Measurements from ENCODE around the gene UCKL1.
"Not testable (repeated sequence)": the region's sequence is repeated elsewhere in the genome, so short reads cannot be mapped to it uniquely, and the experiment has no call there.

UCKL1 gene

GRCh38 chr20:63972312-63973159, 16.3 kb upstream of the UCKL1 start:
- no peak for DNase-seq

DNA sequence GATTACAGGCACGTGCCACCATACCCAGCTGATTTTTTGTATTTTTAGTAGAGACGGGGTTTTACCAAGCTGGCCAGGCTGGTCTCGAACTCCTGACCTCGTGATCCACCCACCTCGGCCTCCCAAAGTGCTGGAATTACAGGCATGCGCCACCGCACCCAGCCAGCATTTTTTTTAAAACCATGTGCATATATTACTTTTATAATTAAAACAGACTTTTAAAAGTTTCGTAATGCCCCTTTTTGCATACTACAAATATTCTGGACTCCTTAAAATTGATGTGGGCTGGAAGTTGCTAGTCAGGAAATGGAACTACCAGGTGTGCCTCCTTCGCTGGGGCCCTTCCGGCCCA, 15.7 kb upstream of the UCKL1 start:
- not testable (repeated sequence) for DNase-seq

GRCh38 chr20:63970714-63971431, 14.7 kb upstream of the UCKL1 start:
- DNase-seq, result no peak

DNA sequence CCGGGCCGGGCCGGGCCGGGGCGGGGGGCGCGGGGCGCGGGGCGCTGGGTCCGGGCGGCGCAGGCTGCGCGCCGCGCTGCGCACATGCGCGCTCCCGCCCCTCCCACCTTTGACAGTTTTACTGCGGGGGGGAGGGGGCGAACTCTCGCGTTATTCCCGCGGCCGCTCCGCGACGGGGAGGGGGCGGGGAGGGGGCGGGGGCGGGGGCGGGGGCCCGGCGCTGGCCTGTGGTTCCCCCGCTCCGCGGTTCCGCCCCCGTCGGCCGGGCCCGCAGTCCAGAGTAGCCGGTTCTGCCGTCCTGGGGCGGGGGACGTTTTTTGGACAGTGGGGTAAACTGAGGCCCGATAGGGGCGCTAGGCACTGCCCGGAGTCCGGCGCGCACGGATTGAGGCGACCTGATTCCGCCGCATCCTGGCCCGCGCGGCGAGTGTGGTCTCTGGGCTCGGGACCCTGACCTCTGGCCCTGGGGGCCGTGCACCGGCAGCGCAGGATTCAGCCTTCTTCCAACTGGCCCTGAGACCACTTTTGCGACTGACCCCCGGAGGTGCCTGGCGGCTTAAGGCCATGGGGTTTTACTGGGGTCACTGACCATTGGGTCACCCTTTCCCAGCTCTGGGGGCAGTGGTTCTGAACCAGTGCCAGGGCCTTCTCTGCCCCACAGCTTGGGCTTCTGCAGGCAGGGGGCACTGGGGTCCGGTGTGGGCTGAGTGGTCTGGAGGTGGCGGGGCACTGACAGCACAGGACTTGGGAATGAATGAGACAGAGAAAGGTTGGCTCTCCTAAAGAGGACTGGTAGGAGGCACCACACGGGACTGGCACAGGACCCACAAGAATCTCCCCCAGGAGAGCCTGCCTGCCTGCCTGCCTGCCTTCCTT, 13.9 kb upstream of the UCKL1 start, which contains the start of gene ZNF512B:
ZNF512B (minus strand) TSS at position 93 of the 876 bp plus-strand sequence. CDS start 1,980 bp downstream, outside the sequence.
- DNase-seq, result peak; percentile 84

- peak; percentile 51 for DNase-seq
Measured at GRCh38 chr20:63968928-63969760, 12.9 kb upstream of the UCKL1 start.

DNA sequence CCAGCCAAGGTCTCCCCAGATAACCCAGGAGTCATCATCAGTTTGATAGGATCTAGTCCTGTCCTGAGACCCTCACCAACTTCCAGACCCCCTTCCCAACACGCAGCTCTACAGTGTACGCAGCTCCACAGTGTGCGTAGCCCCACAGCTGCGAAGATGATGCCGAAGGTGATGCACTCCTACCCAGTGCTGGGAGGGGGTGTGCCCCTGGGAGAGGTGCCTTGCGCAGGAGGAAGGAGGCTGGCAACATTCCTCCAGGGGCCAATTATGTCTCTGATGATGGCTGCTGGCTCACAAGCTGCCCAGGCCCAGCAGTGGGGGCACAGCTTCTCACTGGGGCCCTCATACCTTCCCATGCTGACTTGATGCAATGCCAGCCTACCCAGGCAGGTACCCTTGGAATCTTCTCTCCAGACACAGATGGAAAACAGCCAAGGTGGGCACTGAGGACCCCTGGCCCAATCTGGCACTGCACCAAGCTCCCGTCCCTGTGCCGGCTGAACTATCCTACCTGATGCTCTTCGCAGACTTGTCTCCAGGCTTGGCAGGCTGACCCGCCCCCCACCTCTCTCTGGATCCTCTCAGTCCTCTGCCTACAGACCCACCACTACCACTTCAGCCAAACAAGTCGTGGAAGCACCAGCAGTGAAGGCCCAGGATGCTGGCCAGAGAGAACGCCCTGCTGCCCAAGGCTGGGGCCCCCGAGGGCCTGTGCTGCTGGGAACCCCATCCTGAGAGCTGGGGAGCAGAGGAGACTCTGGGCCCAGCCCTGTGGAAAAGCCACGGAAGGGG, 12.1 kb upstream of the UCKL1 start:
- no peak for DNase-seq

DNA sequence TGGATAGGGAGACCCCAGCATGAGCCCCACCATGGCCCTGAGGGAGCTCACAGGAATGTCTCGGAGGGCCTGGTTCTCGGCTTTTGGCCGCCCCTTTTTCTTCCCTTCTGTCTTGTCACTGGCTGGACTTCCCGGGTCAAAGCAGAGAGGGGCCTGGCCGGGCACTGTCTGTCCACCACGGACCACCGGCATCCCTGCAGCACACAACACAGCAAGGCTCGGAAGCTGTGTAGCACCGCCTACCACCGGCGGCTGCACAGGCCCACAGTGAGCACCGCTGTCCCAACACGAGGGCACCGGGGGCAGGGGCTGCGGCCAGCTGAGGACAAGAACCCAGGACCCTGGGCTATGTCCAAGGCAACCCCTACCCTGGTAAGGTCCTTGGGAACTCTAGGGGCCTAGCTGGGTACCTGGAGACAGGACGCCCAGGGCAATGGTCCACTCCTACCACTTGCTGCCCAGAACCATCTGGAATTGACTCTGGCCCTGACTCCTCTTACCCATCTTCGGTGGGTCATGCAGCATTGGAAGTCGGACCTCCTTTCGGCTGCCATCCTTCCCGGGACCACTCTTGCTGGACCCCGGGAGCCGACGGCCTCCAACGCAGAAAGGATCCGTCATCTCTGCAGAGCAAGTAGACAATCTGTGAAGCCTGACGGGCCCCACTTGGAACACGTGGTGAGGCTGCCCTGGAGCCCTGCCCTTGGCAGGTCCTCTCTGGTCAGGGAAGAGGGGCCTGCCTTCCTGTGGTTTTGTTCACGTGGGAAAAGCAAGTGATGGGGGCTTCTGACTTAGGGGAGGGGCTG, 11.3 kb upstream of the UCKL1 start:
- no peak for DNase-seq

DNA sequence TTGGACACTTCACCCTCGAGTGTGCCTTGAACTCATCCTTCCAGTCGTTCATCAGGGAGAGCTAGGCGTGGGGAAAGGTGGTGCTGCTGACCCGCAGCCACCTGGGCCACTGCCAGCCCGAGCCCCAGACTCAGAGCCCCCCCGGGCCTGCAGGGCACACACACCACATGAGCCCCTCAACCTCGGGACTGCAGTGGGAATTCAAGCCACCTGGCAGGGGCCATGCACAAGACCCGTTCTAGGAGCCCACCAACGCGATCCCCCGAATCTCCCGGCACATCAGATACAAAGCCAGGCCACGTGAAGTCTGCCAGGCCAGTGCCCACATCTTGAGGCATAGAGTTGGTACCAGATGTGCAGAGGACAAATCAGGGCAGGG, 10.7 kb upstream of the UCKL1 start:
- no peak for DNase-seq

- DNase-seq, result no peak
Measured at GRCh38 chr20:63966172-63966943, 10.1 kb upstream of the UCKL1 start.

DNA sequence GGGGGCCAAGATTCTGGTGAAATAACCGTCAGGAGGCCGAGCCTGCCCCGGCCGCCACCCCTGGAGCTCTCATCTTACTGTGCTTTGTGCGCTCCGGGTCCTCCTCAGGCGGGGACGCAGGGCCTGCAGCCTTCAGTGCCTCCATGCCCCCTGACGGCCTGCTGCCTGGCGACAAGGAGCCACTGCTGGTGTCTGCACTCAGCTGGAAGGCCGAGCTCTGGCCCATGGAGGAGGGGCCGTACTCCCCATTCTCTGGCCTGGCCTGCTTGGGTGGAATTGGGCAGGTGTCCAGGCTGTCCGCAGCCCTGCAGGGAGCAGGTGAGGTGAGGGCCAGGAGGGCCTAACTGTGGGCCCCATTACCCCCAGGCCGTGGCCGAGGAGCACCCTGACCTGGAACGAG, 8.2 kb upstream of the UCKL1 start:
- DNase-seq, result no peak

DNA sequence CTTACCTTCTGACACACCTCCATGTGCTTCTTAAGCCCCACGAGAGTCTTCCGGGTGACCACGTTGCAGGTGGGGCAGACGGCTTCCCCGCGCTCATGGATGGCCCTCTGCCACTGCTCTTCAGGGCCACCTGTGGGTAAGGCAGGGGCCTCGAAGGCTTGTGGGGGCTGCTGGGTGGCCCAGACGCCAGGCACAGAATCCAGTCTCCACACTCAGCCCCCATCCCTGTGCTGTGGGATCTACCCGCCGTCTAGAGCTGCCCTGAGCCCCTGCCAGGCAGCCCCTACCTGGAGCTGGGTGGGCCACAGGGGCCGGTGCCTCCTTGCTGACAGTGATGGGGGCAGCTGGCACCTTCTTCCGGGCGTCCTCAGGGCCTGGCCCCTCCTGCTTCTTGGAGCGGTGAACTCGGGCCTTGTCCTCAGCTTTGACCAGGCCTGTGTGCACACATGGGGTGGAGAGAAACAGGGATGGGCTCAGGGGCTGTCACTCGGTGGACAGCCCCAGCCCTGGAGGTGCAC, 7.6 kb upstream of the UCKL1 start:
- no peak for DNase-seq

GRCh38 chr20:63963348-63963741, 7.1 kb upstream of the UCKL1 start:
- DNase-seq, result no peak

- no peak for DNase-seq
Measured at GRCh38 chr20:63962426-63963347, 6.5 kb upstream of the UCKL1 start.

DNA sequence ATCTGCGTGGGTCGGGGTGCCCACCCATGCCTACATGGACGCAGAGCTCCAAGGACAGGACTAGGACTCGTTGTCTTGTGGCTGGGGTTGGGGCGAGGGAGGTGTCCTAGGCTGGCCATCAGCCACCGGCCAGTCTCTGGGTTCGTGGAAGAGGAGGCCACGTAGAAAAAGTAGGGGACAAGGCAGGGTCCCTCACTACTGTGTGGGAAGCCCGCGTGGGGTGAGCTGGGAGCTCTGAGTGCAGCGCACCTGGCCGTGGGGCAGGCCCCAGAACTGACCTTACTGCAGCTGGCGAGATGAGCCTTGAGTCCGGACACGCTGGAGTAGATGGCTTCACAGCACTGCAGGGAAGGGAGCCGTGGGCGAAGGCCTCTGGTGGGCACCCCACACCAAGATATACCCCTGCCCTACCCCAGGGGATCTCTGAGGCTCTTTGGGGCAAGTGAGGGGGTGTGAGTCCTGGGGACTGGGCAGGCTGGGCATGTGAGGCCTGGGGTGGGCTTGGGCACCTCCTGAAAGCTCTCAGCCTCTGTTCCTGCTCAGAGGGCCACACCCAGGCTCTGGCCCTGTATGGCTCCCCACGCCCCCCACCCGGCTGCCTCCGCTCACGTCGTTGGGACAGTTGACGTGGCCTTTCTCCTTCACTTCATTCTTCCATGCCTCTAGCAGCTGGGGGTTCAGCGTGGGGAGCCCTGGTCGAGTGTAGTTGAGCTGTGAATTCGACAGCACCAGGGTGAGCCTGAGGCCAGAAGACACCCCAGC, 5.6 kb upstream of the UCKL1 start:
- DNase-seq, result no peak

DNA sequence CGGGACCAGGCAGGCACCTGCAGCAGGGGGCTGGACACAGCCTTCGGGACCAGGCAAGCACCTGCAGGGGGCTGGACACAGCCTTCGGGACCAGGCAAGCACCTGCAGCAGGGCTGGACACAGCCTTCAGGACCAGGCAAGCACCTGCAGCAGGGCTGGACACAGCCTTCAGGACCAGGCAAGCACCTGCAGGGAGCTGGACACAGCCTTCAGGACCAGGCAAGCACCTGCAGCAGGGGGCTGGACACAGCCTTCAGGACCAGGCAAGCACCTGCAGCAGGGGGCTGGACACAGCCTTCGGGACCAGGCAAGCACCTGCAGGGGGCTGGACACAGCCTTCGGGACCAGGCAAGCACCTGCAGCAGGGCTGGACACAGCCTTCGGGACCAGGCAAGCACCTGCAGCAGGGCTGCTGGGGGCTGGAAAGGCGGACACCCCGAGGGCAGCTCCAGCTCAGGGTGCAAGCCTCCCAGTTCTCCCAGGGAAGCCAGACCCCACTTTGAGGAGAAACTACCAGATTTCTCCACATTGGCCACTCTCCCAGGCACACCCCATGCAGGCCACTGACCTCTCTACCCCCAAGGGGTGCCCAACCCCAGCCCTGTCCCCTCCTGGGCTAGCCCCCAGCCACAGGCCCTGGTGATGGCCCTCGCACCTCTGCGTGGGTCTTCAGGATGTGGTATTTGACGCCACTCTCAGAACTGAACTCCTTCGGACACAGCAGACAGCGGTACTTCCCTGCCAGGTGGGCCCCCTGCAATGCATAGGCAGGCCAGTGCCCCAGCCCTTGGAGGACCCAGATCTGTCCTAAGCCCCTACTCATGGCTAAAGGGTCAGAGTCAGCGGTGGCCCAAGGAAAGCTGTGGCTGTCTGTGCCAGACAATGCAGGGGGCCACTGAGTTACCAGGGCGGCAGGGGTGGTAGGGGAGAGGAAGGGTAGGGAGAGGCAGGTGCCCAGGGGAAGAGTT, 4.7 kb upstream of the UCKL1 start:
- not testable (repeated sequence) for DNase-seq

GRCh38 chr20:63959699-63960075, 3.5 kb upstream of the UCKL1 start:
- no peak for DNase-seq

Measured in RPMI8226 (cell line).